ENCODE measurements around the gene LIN28A.

LIN28A gene

GRCh38 chr1:26432793-26433192 lies 22.2 kb downstream of the LIN28A start:
- DNase-seq (ENCODE audit: low read depth in 4 of 4, low spot score in 1 of 4): no peak

GRCh38 chr1:26434161-26434752 lies 23.6 kb downstream of the LIN28A start:
- no peak for DNase-seq (ENCODE audit: low read depth in 4 of 4, low spot score in 1 of 4)

- DNase-seq (ENCODE audit: low read depth in 4 of 4, low spot score in 1 of 4): no peak
Measured at GRCh38 chr1:26438041-26438440, 27.4 kb downstream of the LIN28A start.

- no peak for DNase-seq (ENCODE audit: low read depth in 4 of 4, low spot score in 1 of 4)
Measured at GRCh38 chr1:26440259-26440658, 29.6 kb downstream of the LIN28A start.

- no peak for DNase-seq (ENCODE audit: low read depth in 4 of 4, low spot score in 1 of 4)
Measured at GRCh38 chr1:26449868-26450267, 39.3 kb downstream of the LIN28A start.

- DNase-seq (ENCODE audit: low read depth in 4 of 4, low spot score in 1 of 4): no peak
Measured at GRCh38 chr1:26450908-26451307, 40.3 kb downstream of the LIN28A start.

GRCh38 chr1:26452459-26453183 lies 42.0 kb downstream of the LIN28A start:
- DNase-seq (ENCODE audit: low read depth in 4 of 4, low spot score in 1 of 4): no peak

- DNase-seq (ENCODE audit: low read depth in 4 of 4, low spot score in 1 of 4): no peak
Measured at GRCh38 chr1:26459148-26459547, 48.5 kb downstream of the LIN28A start.

GRCh38 chr1:26459573-26460031 lies 49.0 kb downstream of the LIN28A start:
- no peak for DNase-seq (ENCODE audit: low read depth in 4 of 4, low spot score in 1 of 4)

GRCh38 chr1:26468911-26469310 lies 58.3 kb downstream of the LIN28A start:
- no peak for DNase-seq (ENCODE audit: low read depth in 4 of 4, low spot score in 1 of 4)

- DNase-seq (ENCODE audit: low read depth in 4 of 4, low spot score in 1 of 4): no peak
Measured at GRCh38 chr1:26469558-26469957, 58.9 kb downstream of the LIN28A start.

- DNase-seq (ENCODE audit: low read depth in 4 of 4, low spot score in 1 of 4): no peak
Measured at GRCh38 chr1:26470878-26471497, 60.4 kb downstream of the LIN28A start.

GRCh38 chr1:26471498-26472319 lies 61.1 kb downstream of the LIN28A start:
- DNase-seq (ENCODE audit: low read depth in 4 of 4, low spot score in 1 of 4): peak in 2 of 4 experiments; percentile 8 to 37

- DNase-seq (ENCODE audit: low read depth in 4 of 4, low spot score in 1 of 4): peak; percentile 73 to 90 (median 80)
Measured at GRCh38 chr1:26472320-26472900, 61.8 kb downstream of the LIN28A start, which contains the start of gene HMGN2. Gene HMGN2 (plus strand): TSS chr1:26472440. CDS start chr1:26472613, 173 bp downstream.

- DNase-seq (ENCODE audit: low read depth in 4 of 4, low spot score in 1 of 4): peak; percentile 81 to 93 (median 86)
Measured at GRCh38 chr1:26472901-26473845, 62.6 kb downstream of the LIN28A start.

- no peak for DNase-seq (ENCODE audit: low read depth in 4 of 4, low spot score in 1 of 4)
Measured at GRCh38 chr1:26474818-26475217, 64.2 kb downstream of the LIN28A start.

GRCh38 chr1:26475989-26476388 lies 65.4 kb downstream of the LIN28A start:
- no peak for DNase-seq (ENCODE audit: low read depth in 4 of 4, low spot score in 1 of 4)

- DNase-seq (ENCODE audit: low read depth in 4 of 4, low spot score in 1 of 4): no peak
Measured at GRCh38 chr1:26476958-26477357, 66.3 kb downstream of the LIN28A start.

- no peak for DNase-seq (ENCODE audit: low read depth in 4 of 4, low spot score in 1 of 4)
Measured at GRCh38 chr1:26477446-26478152, 67.0 kb downstream of the LIN28A start.

Measured in stimulated activated CD4-positive, alpha-beta T cell treated with anti-CD3 and anti-CD28 coated beads, Interleukin-1b, Interleukin-23, amount 100 ng/mL, for 24 hours (primary cell).